D721Med (cell line): Measurements from ENCODE around the gene MLIP.

ENCODE experiments used
- DNase-seq: peaks from one replicate; pipeline ENCODE4 v3.0.0; 2011; ENCODE audit warnings: low spot score; ENCODE audit not compliant: insufficient read length
- FAIRE-seq: peaks from 2 replicates; lab custom pipeline; 2011; peaks lifted over from hg19 to GRCh38; lab: Jason Lieb, UNC
- CTCF ChIP-seq: IDR thresholded peaks from 2 replicates; pipeline ENCODE4 v1.5.1; 2012; ENCODE audit warnings: mild to moderate bottlenecking, control low read depth; ENCODE audit not compliant: insufficient read depth; ENCODE audit errors: missing control alignments

The MLIP gene, protein sequence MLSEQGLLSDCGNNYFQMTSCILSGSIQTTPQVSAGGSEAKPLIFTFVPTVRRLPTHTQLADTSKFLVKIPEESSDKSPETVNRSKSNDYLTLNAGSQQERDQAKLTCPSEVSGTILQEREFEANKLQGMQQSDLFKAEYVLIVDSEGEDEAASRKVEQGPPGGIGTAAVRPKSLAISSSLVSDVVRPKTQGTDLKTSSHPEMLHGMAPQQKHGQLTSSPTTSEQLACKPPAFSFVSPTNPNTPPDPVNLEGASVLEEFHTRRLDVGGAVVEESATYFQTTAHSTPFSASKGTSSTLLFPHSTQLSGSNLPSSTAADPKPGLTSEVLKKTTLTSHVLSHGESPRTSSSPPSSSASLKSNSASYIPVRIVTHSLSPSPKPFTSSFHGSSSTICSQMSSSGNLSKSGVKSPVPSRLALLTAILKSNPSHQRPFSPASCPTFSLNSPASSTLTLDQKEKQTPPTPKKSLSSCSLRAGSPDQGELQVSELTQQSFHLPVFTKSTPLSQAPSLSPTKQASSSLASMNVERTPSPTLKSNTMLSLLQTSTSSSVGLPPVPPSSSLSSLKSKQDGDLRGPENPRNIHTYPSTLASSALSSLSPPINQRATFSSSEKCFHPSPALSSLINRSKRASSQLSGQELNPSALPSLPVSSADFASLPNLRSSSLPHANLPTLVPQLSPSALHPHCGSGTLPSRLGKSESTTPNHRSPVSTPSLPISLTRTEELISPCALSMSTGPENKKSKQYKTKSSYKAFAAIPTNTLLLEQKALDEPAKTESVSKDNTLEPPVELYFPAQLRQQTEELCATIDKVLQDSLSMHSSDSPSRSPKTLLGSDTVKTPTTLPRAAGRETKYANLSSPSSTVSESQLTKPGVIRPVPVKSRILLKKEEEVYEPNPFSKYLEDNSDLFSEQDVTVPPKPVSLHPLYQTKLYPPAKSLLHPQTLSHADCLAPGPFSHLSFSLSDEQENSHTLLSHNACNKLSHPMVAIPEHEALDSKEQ

GRCh38 chr6:54111341-54112045 lies at the start of gene MLIP:
TSS of gene MLIP (plus strand) at chr6:54111443. CDS start at chr6:54111480, 37 bp downstream.
- TF ChIP-seq CTCF: no peak
- DNase-seq (no peak), FAIRE-seq (no peak)

GRCh38 chr6:54063228-54063539 lies 48.1 kb upstream of the MLIP start:
- FAIRE-seq: no peak
- no peak for DNase-seq
- no peak for TF ChIP-seq CTCF

GRCh38 chr6:54068694-54069093 lies 42.5 kb upstream of the MLIP start:
- no peak for TF ChIP-seq CTCF
- DNase-seq (no peak), FAIRE-seq (no peak)

- no peak for DNase-seq
- no peak for FAIRE-seq
- TF ChIP-seq CTCF: no peak
Observed at GRCh38 chr6:54070025-54070424, 41.2 kb upstream of the MLIP start.

GRCh38 chr6:54071821-54072340 lies 39.4 kb upstream of the MLIP start:
- DNase-seq (no peak), FAIRE-seq (no peak)
- TF ChIP-seq CTCF: no peak

DNA sequence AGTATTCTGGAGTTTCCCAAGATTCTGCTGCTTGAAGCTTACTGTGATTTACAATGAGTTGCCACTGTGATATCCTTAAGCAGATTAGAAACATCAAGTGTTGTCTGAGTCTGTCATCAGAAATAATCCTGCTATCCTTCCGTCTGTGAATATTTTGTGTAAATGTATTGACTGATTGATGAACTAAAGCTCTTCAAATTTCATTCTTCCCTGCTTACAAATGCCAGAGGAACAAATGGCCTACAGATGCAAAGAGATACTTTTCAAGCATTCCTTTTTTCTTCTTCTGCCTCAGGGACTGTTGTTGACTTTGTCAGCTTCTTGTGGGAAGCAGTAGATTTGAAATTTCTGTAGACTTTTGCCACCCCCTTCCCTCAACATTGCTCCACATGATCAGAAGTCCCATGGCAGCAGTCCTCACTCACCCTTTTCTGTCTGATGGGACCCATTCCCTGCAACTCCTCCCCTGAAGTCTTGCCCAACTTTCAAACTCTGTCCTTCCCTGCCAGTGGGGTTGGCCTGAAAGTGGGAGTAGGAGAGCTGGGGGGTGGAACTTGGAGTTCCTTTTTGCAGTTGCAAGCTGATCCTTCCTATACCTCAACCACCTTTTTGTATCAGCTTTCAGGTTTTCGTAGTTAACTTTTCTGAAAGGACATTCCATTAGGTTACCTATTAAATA lies 38.5 kb upstream of the MLIP start:
- TF ChIP-seq CTCF: no peak
- FAIRE-seq (peak; percentile 86), DNase-seq (no peak)
